HG02798 (cell line): Measurements from ENCODE around the gene MED31.
"Not testable (repeated sequence)": the region's sequence is repeated elsewhere in the genome, so short reads cannot be mapped to it uniquely, and the experiment has no call there.

Experiments
- ATAC-seq: cut with Tn5 transposase; IDR thresholded peaks from one replicate; pipeline ENCODE4 v1.9.1; 2021; ENCODE audit warnings: mild to moderate bottlenecking; ENCODE audit not compliant: unreplicated experiment, poor library complexity

MED31 gene

DNA sequence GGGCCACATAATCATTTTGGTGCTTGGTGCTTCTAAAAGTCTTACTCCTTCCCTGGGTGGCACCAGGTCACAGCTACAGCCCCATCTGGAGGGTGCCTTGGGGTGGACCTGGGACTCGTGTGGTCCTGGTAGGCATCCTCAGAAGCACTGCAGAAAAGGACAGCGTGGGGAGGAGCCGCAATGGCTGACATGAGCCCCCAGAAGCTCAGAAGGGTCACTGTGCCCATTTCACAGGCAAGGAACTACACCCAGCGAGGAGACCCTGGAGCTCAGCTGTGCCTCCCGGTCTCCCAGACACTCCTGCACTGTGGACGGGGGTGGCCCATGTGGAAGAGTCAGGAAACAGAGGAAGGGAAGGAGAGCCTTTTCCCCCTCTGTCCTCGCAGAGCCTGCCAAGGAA, 26.5 kb upstream of the MED31 start:
- ATAC-seq, result no peak

DNA sequence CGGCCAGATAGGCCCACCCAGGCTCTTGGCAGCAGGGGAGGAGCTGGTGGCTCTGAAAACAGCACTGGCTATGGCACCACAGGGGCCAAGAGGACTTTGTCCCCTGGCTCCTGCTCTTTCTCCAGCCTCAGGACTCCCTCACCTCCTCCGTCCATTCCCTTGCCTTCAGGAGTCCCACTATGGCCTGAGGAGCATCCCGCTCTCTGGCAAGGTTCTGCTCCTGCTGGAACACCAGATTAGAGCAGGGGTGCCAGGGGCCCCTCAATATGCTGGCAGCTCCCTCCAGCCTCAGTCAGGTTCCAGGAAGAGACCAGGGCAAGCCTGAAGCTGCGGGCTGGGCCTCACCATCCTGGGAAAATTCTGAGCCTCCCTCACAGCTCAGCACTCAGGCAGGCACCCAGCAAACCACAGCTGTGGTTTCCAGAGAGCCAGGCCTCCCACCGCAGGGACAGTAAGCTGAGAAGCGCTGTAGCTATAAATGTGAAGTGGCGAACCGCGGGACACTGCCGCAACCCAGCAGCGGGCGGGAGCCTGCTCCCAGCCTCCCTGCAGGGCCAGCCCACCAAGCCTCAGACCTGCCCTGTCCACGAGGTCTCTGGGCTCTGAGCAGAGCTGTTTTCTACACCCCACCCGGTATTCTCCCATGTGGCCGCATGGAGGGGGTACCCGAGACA, 25.9 kb upstream of the MED31 start:
- ATAC-seq, result no peak

DNA sequence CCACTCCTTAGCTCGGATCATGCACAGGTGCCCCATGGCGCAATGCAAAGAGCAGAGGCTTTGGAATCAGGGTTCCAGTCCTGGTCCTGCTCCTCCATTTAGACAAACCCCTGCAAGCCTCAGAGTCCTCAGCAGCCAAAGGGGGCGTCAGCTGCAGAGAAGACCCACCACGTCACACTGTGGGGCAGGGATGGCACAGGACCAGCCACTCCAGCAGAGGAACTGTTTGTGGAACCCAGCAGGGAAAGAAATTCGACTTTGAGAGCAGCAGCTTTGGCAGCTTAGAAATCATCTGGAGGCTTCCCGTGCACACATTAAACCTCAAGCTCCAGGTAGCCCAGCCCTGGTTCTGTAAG, 25.4 kb upstream of the MED31 start:
- ATAC-seq, result no peak

DNA sequence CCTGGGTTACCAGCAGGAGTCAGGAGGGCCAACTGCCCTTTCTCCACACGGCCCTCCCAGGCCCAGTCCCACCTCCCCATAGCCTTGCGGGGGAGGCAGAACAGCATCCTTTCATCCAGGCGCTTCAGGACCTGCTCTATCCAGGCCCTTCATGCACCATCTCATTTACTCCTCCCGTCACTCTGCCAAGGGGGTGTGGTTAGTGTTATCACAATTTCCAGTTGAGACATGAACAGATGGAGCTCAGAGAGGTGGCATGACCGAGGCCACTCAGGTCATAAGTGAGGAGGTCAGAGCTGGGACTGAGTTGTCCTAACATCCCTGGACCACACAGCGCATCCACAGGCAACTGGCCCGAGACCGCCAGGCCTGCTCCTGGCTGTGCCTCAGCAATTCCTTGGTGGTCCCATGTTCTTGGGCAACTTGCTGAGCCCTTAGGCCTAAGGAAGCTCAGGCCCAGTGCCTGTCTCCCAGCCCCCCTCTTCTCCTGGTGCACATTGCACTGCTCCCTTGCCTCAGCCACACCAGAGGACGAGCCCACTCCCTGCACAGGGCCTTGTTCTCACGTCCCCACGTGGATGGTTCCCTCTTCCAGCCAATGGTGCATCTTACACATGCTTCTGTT, 23.9 kb upstream of the MED31 start:
- ATAC-seq, result no peak

DNA sequence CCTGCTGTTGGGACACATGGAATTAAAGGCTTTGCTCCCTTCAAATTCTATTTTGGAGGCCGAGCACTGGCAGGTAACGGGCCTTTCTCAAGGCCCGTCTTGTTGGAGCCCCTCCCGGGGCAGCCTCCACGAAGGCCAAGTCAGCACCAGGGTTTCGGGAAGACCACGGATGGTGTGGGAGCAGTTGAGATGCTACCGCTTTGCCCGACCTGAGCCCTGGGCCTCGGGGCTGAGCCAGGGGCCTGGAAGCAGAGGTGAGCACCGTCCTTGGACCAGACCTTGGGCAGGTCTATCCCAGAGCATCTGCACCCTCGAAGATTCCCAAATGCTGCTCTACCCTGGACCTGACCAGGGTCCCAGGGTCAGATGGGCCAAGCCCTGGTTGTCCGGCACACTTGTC, 23.2 kb upstream of the MED31 start:
- ATAC-seq, result no peak

DNA sequence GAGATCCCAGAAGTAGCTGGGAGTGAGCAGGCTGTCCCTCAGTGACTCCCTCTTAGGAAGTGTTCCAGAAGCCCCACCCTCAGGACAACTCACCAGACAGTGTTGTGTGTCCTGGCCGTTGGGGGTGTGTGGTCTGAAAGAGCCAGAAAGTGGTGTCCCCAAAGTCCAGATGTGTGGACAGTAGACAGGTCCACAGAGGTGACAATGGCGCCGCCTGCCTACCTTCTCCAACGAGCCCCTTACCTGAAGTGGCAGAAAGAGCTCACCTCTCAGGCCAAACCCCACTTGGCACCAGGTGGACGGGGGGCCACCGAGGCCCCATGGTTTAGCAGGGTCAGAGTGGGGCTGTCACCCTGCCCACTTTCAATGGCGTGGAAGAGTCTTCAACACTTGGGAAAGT, 20.0 kb upstream of the MED31 start:
- ATAC-seq, result no peak

DNA sequence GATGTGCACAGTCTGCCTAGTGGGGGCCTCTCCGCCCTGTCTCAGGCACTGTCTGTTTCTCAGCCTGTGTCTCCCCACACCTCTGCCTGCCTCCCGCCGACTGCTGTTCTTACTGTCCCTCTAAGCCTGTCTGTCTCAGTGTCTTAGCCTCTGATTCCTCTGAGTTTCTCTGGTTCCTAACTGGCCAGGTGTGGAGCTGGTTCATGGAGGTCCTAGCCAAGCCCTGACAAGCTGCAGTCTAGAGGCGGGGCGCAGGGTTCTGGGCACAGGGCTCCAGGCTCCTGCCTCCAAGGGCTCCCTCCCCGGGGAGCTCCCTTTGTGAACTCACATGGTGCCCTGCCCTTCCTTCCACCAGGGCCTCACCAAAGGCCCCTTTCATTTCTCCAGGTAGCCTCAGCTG, 19.6 kb upstream of the MED31 start:
- no peak for ATAC-seq

DNA sequence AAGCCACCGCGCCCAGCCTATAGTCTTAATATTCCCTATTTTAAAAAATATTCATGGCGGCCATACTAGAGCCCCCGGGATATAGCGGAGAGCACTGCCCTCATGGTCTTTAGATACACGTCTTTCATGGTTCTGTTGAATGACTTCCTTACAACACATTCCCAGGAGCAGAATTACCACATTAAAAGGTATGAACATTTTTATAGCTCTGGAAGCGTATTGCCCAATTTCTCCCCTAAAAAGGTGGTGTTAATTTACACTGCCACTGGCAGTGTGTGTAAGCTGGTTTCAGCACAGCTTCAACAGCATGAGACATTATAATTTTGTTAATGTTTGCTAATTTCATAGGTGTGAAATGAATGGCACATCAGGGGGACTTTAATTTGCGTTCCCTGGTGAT, 19.2 kb upstream of the MED31 start:
- no peak for ATAC-seq

DNA sequence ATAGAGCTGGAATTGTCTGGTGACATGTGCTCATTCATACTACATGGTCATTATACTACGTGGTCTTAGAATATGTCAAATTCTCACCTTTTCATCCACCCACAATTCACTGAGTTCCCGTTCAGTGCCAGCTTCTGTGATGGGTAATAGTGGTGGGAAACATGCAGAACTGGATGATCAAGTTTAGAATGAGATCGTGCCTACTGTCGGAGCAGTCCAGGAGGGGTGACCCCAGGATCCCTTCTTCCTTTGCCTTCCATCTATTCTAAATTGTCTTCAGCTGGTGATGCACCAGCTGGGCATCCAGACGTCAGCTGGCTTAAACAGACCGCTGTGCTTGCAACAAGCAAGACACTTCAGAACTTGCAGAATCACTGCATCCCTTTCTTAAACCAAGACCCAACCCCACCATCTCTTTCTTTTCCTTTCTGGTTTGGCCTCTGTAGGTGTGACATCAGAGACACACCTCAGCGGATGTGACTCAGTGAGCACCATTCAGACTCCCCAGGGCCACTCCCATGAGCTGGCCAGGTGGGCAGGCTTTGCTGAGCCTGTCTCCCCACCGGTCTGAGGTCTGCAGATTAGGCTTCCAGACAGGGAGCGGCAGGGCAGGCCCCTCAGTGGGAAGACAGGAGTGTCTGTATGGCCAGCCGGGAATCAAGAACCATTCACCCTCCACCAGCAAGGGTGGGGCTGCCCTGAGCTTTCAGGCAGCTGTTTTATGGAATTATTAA, 18.2 kb upstream of the MED31 start:
- ATAC-seq, result no peak

DNA sequence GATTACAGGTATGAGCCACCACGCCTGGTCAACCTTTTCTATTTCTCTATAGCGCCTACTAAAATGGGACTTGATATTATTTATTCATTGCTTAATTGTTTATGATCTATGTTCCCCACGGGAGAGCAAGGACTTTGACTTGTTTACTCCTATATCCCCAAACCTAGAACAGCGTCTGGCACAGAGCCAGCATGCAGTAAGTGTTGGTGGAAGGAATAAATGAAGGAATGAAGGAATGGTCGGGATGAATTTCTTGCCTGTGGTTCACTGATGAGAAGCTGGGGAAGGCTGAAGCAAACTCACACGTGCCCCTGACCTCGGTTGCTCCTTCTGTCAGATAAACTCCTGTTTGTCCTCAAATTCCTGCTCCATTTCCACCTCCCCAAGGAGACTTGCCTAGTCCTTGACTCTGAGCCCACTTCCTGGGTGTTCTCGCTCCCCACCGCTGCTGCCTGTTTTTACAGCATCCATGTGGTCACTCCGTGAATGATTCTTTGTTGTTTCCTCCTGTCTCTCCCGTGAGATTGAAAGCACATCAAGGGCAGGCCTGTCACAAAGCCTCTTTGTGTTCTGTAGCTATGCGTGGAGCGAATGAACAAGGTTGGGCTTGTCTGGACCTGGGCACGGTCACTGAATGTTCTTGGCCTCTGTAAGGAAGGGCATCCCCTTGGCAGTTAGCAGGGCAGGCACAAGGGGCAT, 17.5 kb upstream of the MED31 start:
- ATAC-seq, result no peak

DNA sequence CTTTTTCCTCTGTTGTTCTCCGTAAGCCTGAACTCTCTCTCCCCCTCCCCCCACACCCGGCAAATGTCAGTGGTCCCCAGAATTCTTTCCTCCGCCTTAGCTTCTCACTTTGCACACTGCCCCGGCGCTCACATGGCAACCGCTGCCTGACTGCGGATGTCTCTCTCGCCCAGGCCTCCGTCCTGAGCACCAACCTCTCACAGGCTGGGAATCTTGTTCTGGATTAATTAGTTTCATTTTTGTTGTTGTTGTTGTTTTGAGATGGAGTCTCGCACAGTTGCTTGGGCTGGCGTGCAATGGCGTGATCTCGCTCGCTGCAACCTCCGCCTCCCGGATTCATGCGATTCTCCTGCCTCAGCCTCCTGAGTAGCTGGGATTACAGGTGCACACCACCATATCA, 16.8 kb upstream of the MED31 start:
- ATAC-seq, result no peak

DNA sequence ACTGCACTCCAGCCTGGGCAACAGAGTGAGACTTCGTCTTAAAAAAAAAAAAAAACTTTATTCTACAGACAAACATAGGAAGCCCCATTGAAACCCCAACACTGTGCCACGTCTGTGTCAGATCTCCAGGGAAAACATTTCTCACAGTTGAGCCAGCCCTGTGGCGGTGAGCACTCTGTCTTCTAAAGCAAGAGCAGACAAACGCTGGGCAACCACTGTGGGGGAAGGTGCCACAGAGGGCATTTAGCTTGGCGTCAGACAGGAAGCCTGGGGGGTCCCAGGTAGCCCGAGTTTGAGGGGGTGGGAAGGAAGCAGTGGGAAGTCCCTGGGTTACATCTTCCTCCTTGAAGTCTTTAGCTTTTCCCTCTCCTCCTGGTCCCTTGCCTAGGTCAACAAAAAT, 16.1 kb upstream of the MED31 start:
- ATAC-seq, result no peak

DNA sequence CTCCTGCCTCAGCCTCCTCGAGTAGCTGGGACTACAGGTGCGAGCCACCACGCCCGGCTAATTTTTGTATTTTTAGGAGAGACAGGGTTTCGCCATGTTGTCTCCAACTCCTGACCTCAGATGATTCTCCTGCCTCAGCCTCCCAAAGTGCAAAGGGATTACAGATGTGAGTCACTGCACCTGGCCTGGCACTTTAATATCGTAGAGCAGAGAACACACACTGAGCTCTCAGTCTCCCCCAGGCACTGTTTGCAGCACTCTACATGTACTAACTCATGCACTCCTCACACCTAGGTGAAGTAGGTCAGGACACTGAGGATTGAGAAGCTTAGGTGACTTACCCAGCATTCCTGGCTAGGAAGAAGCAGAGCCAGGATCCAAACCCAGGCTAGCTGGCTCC, 15.2 kb upstream of the MED31 start:
- ATAC-seq, result no peak

DNA sequence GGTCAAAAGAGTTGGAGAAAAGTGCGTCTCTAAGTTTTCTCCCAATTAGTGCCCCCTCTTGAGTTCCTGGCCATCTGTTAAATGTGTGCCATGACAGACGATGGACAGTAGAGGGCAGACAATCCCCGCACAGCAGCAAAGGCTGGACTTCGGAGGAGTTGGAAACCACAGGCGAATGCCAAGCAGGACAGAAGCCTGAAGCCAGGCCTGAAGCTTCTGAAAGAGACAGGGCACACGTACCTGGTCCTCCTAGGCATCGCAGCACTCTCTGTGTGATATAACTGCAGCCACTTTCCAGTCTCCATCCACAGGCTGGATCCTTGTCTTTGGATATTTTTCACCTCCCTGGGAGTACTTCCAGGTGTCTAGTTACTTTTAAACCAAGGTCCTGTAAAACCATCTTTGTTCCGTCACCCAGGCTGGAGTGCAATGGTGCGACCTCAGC, 14.7 kb upstream of the MED31 start:
- no peak for ATAC-seq

DNA sequence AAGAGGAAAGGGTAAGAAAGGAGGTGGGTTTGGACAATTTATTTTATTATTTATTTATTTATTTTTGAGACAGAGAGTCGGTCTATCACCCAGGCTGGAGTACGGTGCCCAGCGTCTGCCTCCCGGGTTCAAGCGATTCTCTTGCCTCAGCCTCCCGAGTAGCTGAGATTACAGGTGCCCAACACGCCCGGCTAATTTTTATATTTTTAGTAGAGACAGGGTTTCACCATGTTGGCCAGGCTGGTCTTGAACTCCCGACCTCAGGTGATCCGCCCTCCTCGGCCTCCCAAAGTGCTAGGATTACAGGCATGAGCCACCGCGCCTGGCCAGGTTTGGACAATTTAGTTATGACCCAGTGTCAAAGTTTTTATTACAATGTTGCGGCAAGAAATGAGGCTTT, 11.8 kb upstream of the MED31 start:
- not testable (repeated sequence) for ATAC-seq

DNA sequence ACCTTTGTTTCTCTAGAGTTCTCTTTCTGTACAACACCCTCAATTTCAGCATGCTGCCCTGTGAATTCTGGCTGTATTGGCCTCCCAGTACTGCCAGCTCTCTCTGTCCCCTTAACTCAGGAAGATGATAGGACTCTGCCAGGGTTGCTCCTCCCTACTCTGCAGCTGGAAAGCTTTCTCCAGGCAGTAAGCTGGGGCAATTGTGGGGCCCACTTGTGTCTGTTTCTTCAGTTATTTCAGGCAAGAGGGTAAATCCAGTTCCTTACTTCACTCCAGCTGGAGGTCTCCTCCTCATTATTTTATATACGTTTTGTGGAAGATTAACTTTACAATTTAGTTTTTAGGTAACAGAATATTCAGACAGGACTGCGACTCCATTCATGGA, 10.1 kb upstream of the MED31 start:
- no peak for ATAC-seq

DNA sequence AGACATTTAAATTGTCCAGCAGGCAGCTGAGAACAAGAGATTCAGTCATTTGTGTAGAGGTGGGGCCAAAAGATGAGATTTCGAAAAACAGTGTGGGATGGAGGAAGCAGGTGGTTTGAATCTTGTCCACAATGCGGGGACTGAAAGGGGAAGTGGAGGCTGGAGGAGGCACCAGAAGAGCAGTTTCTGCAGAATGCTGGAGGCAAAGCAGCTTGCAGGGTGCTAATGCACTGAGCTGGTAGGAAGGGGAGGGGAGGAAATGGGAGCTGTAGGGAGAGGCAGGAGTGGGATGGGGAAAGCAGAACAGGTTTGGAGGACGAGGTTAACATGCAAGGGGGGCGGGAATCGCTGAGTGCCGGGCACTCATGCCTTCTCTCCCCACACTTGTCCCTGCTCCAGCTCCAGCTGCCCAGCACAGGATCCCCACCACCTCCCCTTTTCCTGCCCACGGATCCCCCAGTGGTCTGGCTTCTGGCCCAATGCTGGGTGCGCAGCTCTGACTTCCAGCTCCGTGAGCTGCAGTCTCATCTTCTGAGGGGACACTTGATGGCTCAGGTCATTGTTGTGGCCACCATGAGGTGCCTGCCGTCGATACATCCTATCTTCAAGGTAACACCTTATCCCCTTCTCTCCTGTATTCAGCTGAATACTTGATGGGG, 9.5 kb upstream of the MED31 start:
- ATAC-seq, result peak; percentile 81

DNA sequence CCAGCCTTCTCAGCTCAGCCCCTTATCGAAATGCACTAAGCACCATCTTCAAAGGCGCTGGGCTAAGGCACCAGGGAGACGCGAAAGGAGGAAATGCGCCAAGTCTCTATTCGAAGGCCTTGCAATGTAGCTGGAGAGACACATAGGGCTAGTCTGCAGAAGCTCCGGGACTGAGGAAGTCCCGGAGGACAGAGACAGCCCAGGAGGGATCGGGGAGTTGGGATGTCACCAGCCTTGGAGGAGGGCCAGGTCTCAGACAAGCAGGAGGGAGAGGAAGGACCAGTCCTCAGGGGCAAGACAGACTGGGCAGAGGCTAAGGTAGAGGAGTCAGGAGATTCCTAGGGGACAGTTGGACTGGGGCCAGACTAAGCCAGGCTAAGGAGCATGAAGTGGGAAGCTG, 8.7 kb upstream of the MED31 start:
- no peak for ATAC-seq

DNA sequence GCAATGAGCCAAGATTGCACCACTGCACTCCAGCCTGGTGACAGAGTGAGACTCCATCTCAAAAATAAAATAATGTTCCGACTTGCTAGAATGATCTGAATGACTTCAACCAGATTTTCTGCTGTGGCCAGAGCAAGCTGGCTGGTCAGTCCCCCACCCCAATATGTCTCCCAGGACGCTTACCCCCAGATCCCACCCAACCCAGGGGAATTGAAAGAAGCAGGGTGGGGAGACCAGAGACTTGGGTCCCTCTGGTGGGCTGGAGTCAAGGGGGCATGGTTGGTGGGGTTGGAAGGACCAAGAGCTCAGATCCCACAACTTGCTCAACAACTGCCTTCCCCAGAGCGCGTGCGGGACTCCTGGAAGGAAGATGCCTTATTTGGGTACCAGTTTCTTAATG, 7.0 kb upstream of the MED31 start:
- ATAC-seq, result not testable (repeated sequence)

DNA sequence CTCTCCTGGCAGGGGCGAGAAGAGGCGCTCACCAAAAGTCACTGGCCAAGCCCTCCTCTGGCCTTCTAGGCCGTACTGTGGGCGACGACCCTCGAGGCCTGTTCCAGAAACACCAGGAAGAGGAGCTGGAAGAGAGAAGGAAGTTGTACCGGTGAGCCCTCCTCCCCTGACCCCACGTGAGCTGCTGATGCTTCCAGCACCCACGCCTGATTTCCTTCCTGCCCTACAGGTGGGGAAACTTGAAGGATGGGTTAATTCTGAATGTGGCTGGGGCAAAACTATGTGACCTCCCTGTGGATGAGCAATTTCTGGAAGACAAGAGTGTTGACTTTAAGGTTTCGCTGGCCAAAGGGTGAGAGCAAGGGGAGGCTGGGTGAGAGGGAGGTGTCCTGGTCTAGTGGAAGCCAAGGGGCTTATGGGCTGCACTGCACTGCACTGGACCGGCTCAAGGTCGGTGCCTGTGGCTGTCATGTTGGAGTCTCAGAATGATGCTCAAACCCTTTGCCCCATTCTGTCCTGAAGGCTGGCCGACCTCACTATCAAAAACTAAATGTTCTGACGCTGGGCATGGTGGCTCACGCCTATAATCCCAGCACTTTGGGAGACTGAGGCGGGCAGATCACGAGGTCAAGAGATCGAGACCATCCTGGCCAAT, 6.4 kb upstream of the MED31 start:
- no peak for ATAC-seq
